ENCODE data around the gene TPPP3. TPM values are rescaled to one million over a fixed set of nuclear protein-coding genes. Genes with fewer than 3 reads are reported as not detected.
A peak's percentile ranks its signal among the peaks of the same experiment; 100 is the strongest.

Gene TPPP3
- total RNA-seq, 1 donor from 2014 or later = 29.7 TPM

DNA sequence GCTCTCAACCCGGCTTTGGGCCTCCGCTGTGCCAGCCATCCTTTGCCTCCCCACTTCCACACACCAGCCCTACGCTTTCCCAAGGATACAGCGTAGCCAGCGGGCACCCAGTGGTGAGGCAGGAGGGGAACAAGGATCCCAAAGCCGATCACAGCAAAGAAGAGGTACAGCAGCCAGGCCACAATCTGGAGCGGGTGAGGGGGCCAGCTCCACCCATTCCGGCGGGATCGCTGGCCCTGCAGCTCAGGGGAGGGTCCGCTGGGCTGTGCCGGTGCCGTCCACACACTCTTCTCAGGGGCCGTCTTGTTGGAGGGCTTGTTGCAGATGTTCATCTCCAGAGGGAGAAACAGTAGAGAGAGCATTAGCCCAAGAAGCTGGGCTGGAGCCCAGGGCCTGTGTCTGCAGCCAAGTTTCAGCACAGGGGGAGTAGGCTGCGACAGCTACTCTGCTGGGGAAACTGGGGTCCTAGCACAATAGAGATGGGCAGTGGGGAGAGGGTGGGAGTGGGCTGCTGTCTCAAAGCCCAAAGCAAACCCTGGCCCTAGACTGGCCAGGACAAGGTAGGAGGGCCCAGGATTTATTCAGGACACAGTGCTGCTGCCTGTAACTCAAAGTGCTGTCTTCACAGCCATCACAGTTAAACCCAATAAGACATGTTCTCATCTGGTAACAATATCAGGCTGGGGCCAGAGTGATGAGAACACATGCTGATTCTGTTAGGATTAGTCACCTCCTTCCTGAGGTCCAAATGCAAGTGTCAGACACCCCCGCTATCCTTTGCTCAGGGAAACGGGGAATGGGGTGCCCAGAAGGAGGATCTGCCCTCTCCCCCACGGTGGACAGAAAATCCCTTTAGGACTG is 13.0 kb upstream of the TPPP3 start:
- Histone ChIP-seq H3K9me3 (no peaks in the 10 kb centered on the region), H3K4me1 (peaks cover 4% of the 10 kb centered on the region), H3K27ac (no peak overlapping the region), H3K36me3 (no peaks in the 10 kb centered on the region), H3K27me3 (no peaks in the 10 kb centered on the region), H3K4me3 (no peak overlapping the region)
- intact Hi-C loops (cut with DNase I) = no loop called here
- DNase-seq (no peak), ATAC-seq (no peak)
- TF ChIP-seq, protein P1, sequence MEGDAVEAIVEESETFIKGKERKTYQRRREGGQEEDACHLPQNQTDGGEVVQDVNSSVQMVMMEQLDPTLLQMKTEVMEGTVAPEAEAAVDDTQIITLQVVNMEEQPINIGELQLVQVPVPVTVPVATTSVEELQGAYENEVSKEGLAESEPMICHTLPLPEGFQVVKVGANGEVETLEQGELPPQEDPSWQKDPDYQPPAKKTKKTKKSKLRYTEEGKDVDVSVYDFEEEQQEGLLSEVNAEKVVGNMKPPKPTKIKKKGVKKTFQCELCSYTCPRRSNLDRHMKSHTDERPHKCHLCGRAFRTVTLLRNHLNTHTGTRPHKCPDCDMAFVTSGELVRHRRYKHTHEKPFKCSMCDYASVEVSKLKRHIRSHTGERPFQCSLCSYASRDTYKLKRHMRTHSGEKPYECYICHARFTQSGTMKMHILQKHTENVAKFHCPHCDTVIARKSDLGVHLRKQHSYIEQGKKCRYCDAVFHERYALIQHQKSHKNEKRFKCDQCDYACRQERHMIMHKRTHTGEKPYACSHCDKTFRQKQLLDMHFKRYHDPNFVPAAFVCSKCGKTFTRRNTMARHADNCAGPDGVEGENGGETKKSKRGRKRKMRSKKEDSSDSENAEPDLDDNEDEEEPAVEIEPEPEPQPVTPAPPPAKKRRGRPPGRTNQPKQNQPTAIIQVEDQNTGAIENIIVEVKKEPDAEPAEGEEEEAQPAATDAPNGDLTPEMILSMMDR (IDR thresholded peaks at IDR 0.05) = no peak

DNA sequence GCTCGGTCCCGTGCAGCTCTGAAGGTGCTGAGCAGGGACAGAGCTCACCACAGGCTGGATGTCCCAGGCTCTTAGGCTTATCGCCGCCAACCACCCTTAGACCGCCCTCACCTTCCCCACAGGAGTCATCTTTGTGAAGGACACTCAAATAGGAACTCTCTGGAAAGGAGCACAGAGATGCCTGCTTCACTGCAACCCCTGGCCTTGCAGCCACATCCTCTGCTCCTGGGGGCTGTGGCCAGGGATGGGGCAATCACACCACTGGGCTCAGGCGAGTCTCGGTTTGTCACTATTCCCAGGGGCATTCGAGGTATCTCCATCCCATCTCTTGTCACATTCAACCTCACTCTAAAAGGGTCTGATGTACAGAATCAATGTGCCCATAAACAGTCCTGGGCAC is 12.0 kb upstream of the TPPP3 start:
- H3K4me1 ChIP-seq = peaks cover 4% of the 10 kb centered on the region
- peak overlapping the region; percentile 70 for H3K27ac ChIP-seq
- ATAC-seq (no peak), DNase-seq (no peak)
- H3K36me3 ChIP-seq = no peaks in the 10 kb centered on the region
- H3K27me3 ChIP-seq = no peaks in the 10 kb centered on the region
- TF ChIP-seq, protein P1 (IDR thresholded peaks at IDR 0.05) = no peak
- intact Hi-C loops (cut with DNase I) = no loop called here
- H3K9me3 ChIP-seq = no peaks in the 10 kb centered on the region
- no peak overlapping the region for H3K4me3 ChIP-seq

DNA sequence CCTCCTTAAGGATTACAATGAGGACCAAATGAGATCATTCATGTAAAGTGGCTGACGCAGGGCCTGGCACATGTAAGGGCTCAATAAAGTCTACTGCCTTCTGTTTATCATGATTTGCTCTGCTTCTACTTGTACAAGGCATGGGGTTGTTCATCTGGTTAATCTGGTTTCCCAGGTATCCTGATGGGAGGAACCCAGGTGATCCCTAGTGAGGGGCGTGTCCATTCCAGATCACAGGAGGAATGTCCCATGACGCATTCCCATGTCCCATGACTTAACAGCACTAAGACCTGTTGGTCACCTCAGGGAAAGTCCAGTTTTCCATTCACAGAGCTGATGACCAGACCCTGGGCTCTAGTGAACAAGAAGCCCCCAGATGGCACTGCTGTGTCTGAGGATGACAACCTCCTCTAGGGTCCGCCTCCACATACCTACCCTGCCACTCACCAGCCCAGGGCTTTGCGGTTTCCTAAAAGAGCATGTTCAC is 11.5 kb upstream of the TPPP3 start:
- H3K9me3 ChIP-seq = no peaks in the 10 kb centered on the region
- H3K4me1 ChIP-seq = peaks cover 4% of the 10 kb centered on the region
- no peaks in the 10 kb centered on the region for H3K36me3 ChIP-seq
- intact Hi-C loops (cut with DNase I) = no loop called here
- no peak for DNase-seq
- TF ChIP-seq, protein P1 (IDR thresholded peaks at IDR 0.05) = no peak
- H3K27me3 ChIP-seq = no peaks in the 10 kb centered on the region
- ATAC-seq = peak; percentile 88
- no peak overlapping the region for H3K4me3 ChIP-seq
- H3K27ac ChIP-seq = peak overlapping the region; percentile 70

DNA sequence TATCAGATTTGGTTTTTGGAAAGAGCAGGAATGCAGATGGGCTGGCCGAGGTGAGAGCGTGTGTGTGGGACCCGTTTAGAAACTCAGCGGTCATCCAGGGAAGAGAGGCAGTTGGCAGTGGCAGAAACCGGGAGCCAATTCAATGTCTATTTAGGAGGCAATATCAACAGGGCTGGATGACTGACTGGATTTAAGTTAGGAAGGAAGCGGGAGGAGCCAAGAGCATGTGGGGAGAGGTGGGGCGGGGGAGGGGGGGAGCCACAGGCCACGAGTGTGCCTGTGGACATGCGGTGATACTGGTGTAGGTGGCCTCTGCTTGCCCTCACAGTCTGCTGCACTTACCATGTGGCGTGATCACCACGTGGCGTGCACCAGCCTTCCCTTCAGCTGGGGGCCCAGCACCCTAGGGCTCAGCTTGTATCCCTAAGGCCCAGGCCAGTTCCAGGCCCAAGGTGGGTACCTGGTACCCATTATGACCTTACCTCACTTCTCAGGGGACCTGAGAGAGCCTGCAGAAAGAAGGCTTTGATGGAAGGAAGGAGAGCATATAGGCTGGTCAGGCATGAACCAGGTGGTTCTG is 10.8 kb upstream of the TPPP3 start:
- H3K27ac ChIP-seq = peak overlapping the region; percentile 55
- TF ChIP-seq, protein P1 (IDR thresholded peaks at IDR 0.05) = no peak
- DNase-seq = no peak
- H3K4me1 ChIP-seq = peaks cover 10% of the 10 kb centered on the region
- H3K4me3 ChIP-seq = no peak overlapping the region
- no peaks in the 10 kb centered on the region for H3K9me3 ChIP-seq
- ATAC-seq = no peak
- H3K27me3 ChIP-seq = no peaks in the 10 kb centered on the region
- no peaks in the 10 kb centered on the region for H3K36me3 ChIP-seq
- intact Hi-C loops (cut with DNase I) = no loop called here

DNA sequence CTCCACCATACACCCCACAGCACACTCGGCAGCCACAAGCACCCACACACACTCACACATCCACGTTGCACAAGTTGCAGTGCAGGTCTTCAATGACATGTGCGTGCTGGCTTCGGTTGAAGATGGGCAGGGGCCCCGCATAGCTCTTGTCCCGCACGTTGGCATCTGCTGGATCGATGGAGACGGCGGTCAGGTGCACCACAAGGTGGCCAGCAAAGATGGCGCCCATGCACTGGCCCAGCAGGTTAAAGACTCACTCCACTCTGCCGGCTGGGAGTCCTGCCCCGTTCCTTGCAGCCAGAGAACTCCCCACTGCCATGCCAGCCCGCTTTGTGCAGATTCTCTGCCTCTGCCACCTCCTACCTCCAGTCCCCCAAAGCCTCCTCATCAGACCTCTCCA is 7.6 kb upstream of the TPPP3 start:
- Histone ChIP-seq H3K36me3 (no peaks in the 10 kb centered on the region), H3K4me1 (peaks cover 25% of the 10 kb centered on the region), H3K4me3 (no peak overlapping the region), H3K27me3 (no peaks in the 10 kb centered on the region), H3K9me3 (no peaks in the 10 kb centered on the region), H3K27ac (no peak overlapping the region)
- DNase-seq = no peak
- intact Hi-C loops (cut with DNase I) = no loop called here
- TF ChIP-seq, protein P1 (IDR thresholded peaks at IDR 0.05) = no peak
- no peak for ATAC-seq
